Measurements from ENCODE around the gene P2RY12.
A peak's percentile ranks its signal among the peaks of the same experiment; 100 is the strongest.

The P2RY12 gene

DNA sequence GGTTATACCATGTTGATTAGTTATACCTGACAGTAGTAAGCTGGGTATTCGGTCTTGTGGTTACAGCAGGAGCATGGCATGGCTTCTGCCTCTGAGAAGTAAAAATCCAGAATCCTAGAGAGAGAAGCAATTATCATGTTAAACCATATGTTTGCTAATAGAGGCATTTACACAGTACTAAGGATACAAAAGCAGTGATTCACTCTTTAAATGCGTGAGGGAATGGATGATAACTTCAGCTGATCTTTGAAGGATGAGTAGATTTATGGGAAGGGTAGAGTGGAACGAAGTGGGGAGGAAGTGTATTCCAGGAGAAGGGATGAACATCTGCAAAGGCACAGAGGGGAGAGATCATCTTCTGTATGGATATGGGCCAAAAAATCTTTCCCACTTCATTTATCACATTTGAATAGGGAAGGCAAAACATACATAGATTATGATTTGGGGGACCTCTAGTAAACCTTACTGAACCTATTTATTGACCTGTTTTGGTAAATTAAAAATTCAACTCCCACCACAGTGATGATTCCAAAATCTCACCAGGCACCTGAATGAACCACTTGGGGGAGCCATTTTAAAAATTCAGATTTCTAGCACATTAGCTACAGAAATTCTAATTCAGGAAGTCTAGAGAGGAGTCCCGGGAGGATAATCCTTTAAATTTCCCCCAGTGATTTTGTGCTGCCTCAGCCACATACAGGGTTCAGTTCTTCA is 41.2 kb upstream of the P2RY12 start:
- no peaks in the 10 kb centered on the region for H4K20me1 ChIP-seq (ENCODE audit: insufficient read depth, low read length, poor library complexity, severe bottlenecking)
- H3K9ac ChIP-seq (ENCODE audit: low read depth, low read length, poor library complexity, severe bottlenecking) = no peak overlapping the region
- no peaks in the 10 kb centered on the region for H3K79me2 ChIP-seq (ENCODE audit: insufficient read depth, low read length)
- no peak overlapping the region for H3K4me2 ChIP-seq (ENCODE audit: low read depth, low read length, poor library complexity, severe bottlenecking)
- no peak overlapping the region for H3K4me3 ChIP-seq (ENCODE audit: low read length, poor library complexity, severe bottlenecking)
- TF ChIP-seq EZH2phosphoT487 (IDR thresholded peaks at IDR 0.05; ENCODE audit: borderline replicate concordance) (no peak), CTCF (conservative IDR thresholded peaks at IDR 0.05; ENCODE audit: low read length) (peak; percentile 92)
- H3K9me3 ChIP-seq (ENCODE audit: insufficient read depth, low read depth, low read length) = no peaks in the 10 kb centered on the region
- no peak overlapping the region for H2AFZ ChIP-seq (ENCODE audit: low read length)
- H3K27me3 ChIP-seq (ENCODE audit: insufficient read depth, low read length, poor library complexity, severe bottlenecking) = no peaks in the 10 kb centered on the region
- H3F3A ChIP-seq (ENCODE audit: low read depth) = no peaks in the 10 kb centered on the region
- H3K4me1 ChIP-seq (ENCODE audit: insufficient read depth, low read length, poor library complexity, severe bottlenecking) = peaks cover 19% of the 10 kb centered on the region
- peaks cover 35% of the 10 kb centered on the region; the same call in 1 of the 2 replicates for H3K36me3 ChIP-seq (ENCODE audit: insufficient read depth, low read length)
- H3K9me2 ChIP-seq (replicated peaks; ENCODE audit: low read depth, low read length) = no peaks in the 10 kb centered on the region

GRCh38 chr3:151423091-151423490 is 38.5 kb upstream of the P2RY12 start:
- Histone ChIP-seq H3K9me3 (ENCODE audit: insufficient read depth, low read depth, low read length) (no peaks in the 10 kb centered on the region), H2AFZ (ENCODE audit: low read length) (no peak overlapping the region), H3K4me3 (ENCODE audit: low read length, poor library complexity, severe bottlenecking) (no peak overlapping the region), H3K27me3 (ENCODE audit: insufficient read depth, low read length, poor library complexity, severe bottlenecking) (no peaks in the 10 kb centered on the region), H4K20me1 (ENCODE audit: insufficient read depth, low read length, poor library complexity, severe bottlenecking) (no peaks in the 10 kb centered on the region), H3K9ac (ENCODE audit: low read depth, low read length, poor library complexity, severe bottlenecking) (no peak overlapping the region), H3K9me2 (replicated peaks; ENCODE audit: low read depth, low read length) (no peaks in the 10 kb centered on the region), H3K4me1 (ENCODE audit: insufficient read depth, low read length, poor library complexity, severe bottlenecking) (peaks cover 19% of the 10 kb centered on the region), H3K79me2 (ENCODE audit: insufficient read depth, low read length) (no peaks in the 10 kb centered on the region), H3K4me2 (ENCODE audit: low read depth, low read length, poor library complexity, severe bottlenecking) (no peak overlapping the region), H3K36me3 (ENCODE audit: insufficient read depth, low read length) (peaks cover 33% of the 10 kb centered on the region; the same call in 1 of the 2 replicates), H3F3A (ENCODE audit: low read depth) (no peaks in the 10 kb centered on the region)
- TF ChIP-seq EZH2phosphoT487 (IDR thresholded peaks at IDR 0.05; ENCODE audit: borderline replicate concordance) = no peak
- TF ChIP-seq CTCF (conservative IDR thresholded peaks at IDR 0.05; ENCODE audit: low read length) = no peak

- Histone ChIP-seq H3K4me2 (ENCODE audit: low read depth, low read length, poor library complexity, severe bottlenecking) (no peak overlapping the region), H3K9me2 (replicated peaks; ENCODE audit: low read depth, low read length) (no peaks in the 10 kb centered on the region), H3K9me3 (ENCODE audit: insufficient read depth, low read depth, low read length) (no peaks in the 10 kb centered on the region)
These were observed 37.4 kb upstream of the P2RY12 start for GRCh38 chr3:151421938-151422337.

More at GRCh38 chr3:151421938-151422337, 37.4 kb upstream of the P2RY12 start:
- Histone ChIP-seq H3K9ac (ENCODE audit: low read depth, low read length, poor library complexity, severe bottlenecking) (no peak overlapping the region), H3F3A (ENCODE audit: low read depth) (no peaks in the 10 kb centered on the region), H3K79me2 (ENCODE audit: insufficient read depth, low read length) (no peaks in the 10 kb centered on the region), H4K20me1 (ENCODE audit: insufficient read depth, low read length, poor library complexity, severe bottlenecking) (no peaks in the 10 kb centered on the region), H3K36me3 (ENCODE audit: insufficient read depth, low read length) (peaks cover 44% of the 10 kb centered on the region; the same call in 1 of the 2 replicates), H3K4me1 (ENCODE audit: insufficient read depth, low read length, poor library complexity, severe bottlenecking) (peaks cover 19% of the 10 kb centered on the region), H3K4me3 (ENCODE audit: low read length, poor library complexity, severe bottlenecking) (no peak overlapping the region), H2AFZ (ENCODE audit: low read length) (no peak overlapping the region), H3K27me3 (ENCODE audit: insufficient read depth, low read length, poor library complexity, severe bottlenecking) (no peaks in the 10 kb centered on the region)
- TF ChIP-seq EZH2phosphoT487 (IDR thresholded peaks at IDR 0.05; ENCODE audit: borderline replicate concordance) = no peak
- TF ChIP-seq CTCF (conservative IDR thresholded peaks at IDR 0.05; ENCODE audit: low read length) = peak; percentile 50
